HG03460 (cell line): ENCODE data around the gene CACNB3.

Experiments used
- ATAC-seq: cut with Tn5 transposase; IDR thresholded peaks from one replicate; pipeline ENCODE4 v1.9.1; 2021; ENCODE audit not compliant: unreplicated experiment

The CACNB3 gene

GRCh38 chr12:48817873-48818830 lies at the start of gene CACNB3:
CACNB3 (plus strand) TSS chr12:48818496; CDS start chr12:48818930, 434 bp downstream.
- ATAC-seq, result peak; percentile 39

DNA sequence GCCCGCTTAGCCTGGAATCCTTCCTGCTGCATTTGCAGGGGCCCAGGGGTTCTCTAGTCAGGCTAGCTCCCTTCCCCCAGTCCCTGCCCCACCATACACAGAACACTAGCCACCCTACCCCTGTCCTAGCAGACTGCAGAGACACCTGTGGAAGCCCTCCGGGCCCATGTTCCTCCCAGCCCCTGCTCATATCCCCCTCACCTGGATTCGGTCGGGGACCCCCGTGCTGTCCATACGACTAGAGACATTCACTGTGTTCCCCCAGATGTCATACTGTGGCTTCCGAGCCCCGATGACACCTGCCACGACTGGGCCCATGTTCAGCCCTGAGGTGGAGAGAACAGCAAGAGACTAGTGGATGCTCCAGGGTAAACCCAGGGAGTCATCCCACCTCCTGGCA lies 49.6 kb upstream of the CACNB3 start:
- ATAC-seq, result no peak

DNA sequence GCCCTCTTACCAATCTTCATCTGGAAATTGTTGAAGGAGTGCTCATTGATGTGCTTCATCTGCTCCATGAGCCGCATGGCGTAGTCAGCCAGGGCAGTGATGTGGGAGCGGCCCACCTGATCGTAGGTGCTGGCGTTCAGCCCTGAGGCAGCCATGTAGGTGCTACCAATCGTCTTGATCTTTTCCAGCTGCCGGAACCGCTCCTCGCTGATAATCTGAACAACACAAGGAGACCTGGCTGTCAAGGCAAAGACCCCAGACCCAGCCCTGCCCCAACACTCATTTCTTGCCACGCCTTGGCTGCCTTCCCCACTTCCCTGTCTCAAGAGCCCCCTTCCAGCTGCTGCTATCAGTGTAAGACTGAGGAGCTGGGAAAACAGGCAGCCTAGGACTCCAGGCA lies 47.5 kb upstream of the CACNB3 start:
- no peak for ATAC-seq

DNA sequence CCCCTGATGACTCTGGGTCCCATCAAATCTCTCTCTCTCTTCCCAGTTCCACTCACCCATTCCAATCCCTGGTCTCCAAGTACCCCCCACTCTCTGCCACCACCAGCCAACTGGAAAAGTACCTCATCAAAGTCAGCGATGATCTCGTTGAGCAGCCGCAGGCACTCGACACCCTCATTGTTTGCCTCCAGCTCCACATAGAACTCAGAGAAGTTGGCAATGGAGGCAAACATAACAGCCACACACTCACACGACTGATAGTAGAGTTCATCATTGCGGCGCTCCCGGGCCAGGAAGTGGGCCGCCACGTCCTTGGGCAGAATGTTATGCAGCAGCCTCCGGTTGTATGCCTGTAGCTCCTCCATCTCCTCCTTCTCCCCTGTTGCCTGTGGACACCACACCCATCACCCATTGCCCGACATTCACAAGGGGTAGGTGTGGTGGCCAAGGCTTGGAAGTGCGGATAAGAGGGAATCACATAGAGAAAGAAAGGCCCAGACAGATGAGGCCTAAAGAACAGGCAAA lies 46.6 kb upstream of the CACNB3 start:
- ATAC-seq, result no peak

DNA sequence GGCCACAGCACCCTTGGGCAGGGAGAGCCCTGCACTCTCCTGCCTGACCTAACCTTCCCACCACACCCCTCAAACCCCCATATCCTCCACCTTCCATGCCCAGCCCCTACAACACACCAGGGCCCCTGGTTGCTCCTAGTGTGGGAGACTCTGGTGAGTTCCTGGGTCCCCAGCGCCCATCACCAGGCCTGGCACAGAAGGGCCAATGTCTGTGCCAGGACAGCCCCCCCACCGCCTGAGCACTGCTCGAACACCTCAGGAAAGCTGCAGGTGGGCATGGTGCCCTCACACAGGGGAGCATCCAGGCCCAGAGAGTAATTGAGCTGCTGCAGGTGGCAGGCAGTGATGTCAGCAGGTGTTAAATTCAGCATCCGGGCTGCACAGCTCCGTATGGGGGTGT lies 44.6 kb upstream of the CACNB3 start:
- no peak for ATAC-seq

- ATAC-seq, result no peak
Measured at GRCh38 chr12:48774516-48774915, 43.8 kb upstream of the CACNB3 start.

DNA sequence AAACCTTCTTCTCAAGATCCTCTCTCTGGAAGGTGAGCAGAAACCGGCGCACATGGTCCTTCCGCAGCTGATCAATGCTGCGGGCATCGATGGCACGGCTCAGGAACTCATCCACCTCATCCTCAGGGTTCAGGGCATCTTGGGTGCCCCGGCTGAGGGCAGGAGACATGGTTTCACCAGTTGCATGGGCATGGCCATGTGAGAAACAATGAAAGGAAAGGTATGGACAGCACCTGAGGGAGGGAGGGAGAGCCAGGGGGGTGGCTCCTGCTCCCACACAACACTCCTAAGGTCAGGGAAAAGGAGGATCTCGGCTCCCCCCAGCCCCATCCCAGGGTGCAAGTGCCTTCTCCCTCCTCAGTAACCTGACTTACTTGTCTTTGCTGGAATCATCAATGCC lies 43.0 kb upstream of the CACNB3 start:
- no peak for ATAC-seq

GRCh38 chr12:48775991-48776649 lies 42.2 kb upstream of the CACNB3 start:
- ATAC-seq, result no peak

- no peak for ATAC-seq
Measured at GRCh38 chr12:48776956-48777355, 41.3 kb upstream of the CACNB3 start.

GRCh38 chr12:48777501-48778400 lies 40.5 kb upstream of the CACNB3 start:
- no peak for ATAC-seq

DNA sequence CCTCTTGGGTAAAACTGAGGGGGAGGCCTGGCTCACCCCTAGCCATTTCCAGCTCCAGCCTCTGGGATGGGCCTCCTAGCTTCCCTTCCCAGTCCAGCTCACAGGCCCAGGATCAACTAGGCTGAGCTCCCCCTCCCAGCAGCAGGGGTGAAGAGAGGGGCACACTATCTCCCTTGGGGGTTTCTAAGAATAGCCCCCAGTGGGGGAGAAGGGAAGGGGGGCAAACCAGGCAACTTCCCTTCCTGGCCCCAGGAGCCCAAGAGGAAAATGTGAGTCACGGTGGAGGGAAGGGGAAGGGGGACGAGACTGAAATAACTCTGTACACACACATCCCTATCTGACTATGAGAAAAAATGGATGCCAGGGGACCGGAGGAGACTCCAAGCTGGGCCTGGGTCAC lies 38.4 kb upstream of the CACNB3 start:
- ATAC-seq, result no peak

DNA sequence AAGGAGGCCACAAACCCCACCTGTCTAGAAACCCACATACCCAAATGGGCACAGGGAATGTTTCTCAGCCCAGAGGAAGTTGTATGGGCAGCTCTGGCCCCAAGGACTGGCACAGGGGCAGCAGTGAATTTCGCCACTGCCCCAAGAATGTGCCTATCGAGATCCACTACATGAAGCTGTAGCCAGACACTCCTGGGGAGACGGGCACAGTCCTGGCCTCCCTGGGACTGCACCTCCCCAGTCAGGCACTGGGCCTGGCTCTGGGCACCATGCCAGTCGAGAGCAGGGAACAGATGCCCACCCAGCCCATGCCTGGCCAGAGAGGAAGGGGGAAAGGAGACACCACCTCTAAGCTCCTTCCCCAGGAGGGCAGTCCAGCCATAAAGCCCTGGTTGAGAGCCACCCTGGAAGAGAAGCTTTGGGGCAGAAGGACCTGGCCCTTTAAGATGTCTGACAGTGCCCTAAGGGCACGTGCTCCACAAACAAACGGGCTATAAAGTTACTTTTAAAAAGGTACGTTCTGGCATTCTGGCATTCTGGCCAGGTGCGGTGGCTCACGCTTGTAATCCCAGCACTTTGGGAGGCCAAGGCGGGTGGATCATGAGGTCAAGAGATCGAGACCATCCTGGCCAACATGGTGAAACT lies 37.8 kb upstream of the CACNB3 start:
- ATAC-seq, result no peak

- ATAC-seq, result no peak
Measured at GRCh38 chr12:48781750-48782456, 36.4 kb upstream of the CACNB3 start.

DNA sequence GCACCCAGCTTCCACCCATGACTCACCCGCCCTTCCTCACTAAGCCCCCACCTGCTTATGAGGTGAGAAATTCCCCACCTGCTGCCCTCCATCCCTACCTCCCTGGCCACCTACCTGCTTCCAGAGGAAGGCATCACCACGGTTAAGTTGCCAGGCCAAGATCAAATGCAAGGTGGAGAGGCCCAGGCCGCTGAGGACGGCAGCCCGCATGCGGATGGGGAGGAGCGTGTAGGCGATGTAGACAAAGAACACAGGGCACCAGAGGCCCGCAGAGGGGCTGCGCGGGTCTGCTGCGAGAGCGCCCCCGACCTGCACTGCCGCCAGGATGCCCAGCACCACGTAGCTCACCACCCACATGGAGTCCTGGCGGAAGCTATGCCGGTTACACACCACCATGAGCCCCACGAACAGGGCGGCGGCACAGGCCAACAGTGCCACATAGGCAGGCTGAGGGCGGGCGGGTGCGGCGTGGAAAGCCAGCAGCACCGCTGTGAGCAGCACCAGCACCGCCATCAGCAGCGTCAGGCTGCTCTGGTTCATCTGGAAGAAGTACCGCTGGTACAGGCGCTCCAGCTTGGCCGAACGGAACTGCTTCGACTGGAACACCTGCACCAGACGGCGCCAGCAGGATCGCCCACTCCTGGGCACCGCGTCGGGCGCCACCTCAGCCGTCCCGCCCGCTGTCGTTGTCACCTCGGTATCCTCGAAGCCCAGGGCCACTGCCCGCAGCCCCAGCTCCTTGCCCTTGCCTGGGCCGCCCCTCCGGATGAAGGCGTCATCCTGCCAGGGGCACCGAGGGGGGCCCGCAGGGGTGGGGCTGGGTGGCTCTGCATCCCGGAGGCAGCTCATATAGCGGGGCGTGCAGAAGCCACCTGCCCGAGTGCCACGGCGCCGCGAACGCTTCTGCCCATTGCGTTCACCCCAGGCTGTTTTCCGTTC lies 35.6 kb upstream of the CACNB3 start:
- ATAC-seq, result no peak

- no peak for ATAC-seq
Measured at GRCh38 chr12:48783432-48783831, 34.9 kb upstream of the CACNB3 start.

GRCh38 chr12:48786591-48787544 lies 31.4 kb upstream of the CACNB3 start:
- no peak for ATAC-seq

GRCh38 chr12:48787791-48788523 lies 30.3 kb upstream of the CACNB3 start:
- ATAC-seq, result no peak
